Measurements from ENCODE around the gene CHST15. TPM values are rescaled to one million over a fixed set of nuclear protein-coding genes. Genes with fewer than 3 reads are reported as not detected.

CHST15 gene
- total and polyA plus RNA-seq, 2 of the 4 experiments (the other 2 are of a cell fraction), result 0.14 to 0.18 TPM

GRCh38 chr10:123999261-123999660 is 94.1 kb downstream of the CHST15 start:
- H4K8ac ChIP-seq (ENCODE audit: low read depth in 2 of 2, low read length in 2 of 2), result no peak overlapping the region
- H4K91ac ChIP-seq (ENCODE audit: insufficient read depth, low read depth, low read length), result no peak overlapping the region
- H3K56ac ChIP-seq (ENCODE audit: extremely low read depth, insufficient read depth, low read length), result no peak overlapping the region
- H3K27me3 ChIP-seq (ENCODE audit: control insufficient read depth, insufficient read depth, low read length), result no peaks in the 10 kb centered on the region
- dilution Hi-C loops (cut with HindIII; ENCODE audit: low sequenced_read_pairs, unreplicated experiment), result loop anchor here (25.0 kb wide), 1 partner anchor 388 kb away; no protein-coding TSS in a partner anchor
- no peak for TF ChIP-seq MXI1 (IDR thresholded peaks at IDR 0.05; ENCODE audit: borderline replicate concordance, low read depth, low read length)
- no peak for TF ChIP-seq SMC3 (IDR thresholded peaks at IDR 0.05; ENCODE audit: low read depth, low read length)
- TF ChIP-seq RCOR1 (IDR thresholded peaks at IDR 0.05; ENCODE audit: insufficient replicate concordance, low read length), result no peak
- TF ChIP-seq RAD21 (IDR thresholded peaks at IDR 0.05; ENCODE audit: low read length), result no peak
- no peak for TF ChIP-seq RFX5 (IDR thresholded peaks at IDR 0.05; ENCODE audit: low read depth, low read length)
- no peak for TF ChIP-seq CHD1 (IDR thresholded peaks at IDR 0.05; ENCODE audit: low read depth, low read length)
- no peak for TF ChIP-seq MAFK (IDR thresholded peaks at IDR 0.05; ENCODE audit: low read depth, low read length)
- TF ChIP-seq FOS (IDR thresholded peaks at IDR 0.05; ENCODE audit: low read depth, low read length), result no peak
- no peak for TF ChIP-seq POLR2A (IDR thresholded peaks at IDR 0.05; ENCODE audit: low read depth, low read length)
- no peak for TF ChIP-seq CEBPB (IDR thresholded peaks at IDR 0.05; ENCODE audit: low read depth, low read length)
- TF ChIP-seq, protein P1, sequence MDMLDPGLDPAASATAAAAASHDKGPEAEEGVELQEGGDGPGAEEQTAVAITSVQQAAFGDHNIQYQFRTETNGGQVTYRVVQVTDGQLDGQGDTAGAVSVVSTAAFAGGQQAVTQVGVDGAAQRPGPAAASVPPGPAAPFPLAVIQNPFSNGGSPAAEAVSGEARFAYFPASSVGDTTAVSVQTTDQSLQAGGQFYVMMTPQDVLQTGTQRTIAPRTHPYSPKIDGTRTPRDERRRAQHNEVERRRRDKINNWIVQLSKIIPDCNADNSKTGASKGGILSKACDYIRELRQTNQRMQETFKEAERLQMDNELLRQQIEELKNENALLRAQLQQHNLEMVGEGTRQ (IDR thresholded peaks at IDR 0.05; ENCODE audit: low read depth, low read length), result no peak
- no peak for TF ChIP-seq CTCF (conservative IDR thresholded peaks at IDR 0.05; ENCODE audit: low read depth, low read length)
- TF ChIP-seq NFE2L2 (IDR thresholded peaks at IDR 0.05; ENCODE audit: low read depth, low read length), result no peak
- TF ChIP-seq ELK1 (IDR thresholded peaks at IDR 0.05; ENCODE audit: borderline replicate concordance, low read depth, low read length), result no peak
- no peak for TF ChIP-seq MAZ (IDR thresholded peaks at IDR 0.05; ENCODE audit: borderline replicate concordance, low read depth, low read length)
- H2BK5ac ChIP-seq (ENCODE audit: low read depth, low read length, poor library complexity, severe bottlenecking), result no peak overlapping the region
- H3K79me1 ChIP-seq (ENCODE audit: low read depth in 1 of 2, low read length in 2 of 2), result no peaks in the 10 kb centered on the region
- H3K36me3 ChIP-seq (ENCODE audit: control insufficient read depth, insufficient read depth, low read length), result no peaks in the 10 kb centered on the region
- no peak overlapping the region for H3K14ac ChIP-seq (replicated peaks; ENCODE audit: low read depth, low read length)
- H3K4me2 ChIP-seq (ENCODE audit: low read depth, low read length), result no peak overlapping the region
- peaks cover 3% of the 10 kb centered on the region; the same call in 1 of the 2 replicates for H3K4me1 ChIP-seq (ENCODE audit: control insufficient read depth, insufficient read depth, low read length)
- no TSS peak for BruUV-seq (replicated peaks)
- ChIA-PET POLR2A (ENCODE audit: unreplicated experiment) (no interaction called here), CTCF (no interaction called here)
- H2AK9ac ChIP-seq (replicated peaks; ENCODE audit: low read depth, low read length, poor library complexity), result no peak overlapping the region
- intact Hi-C loops (cut with micrococcal nuclease), result no loop called here
- H4K20me1 ChIP-seq (ENCODE audit: insufficient read depth, low read length), result no peaks in the 10 kb centered on the region
- no peak overlapping the region for H2AK5ac ChIP-seq (ENCODE audit: low read depth, low read length)
- ATAC-seq (ENCODE audit: low read depth) (no peak), DNase-seq (no peak)
- H3K23ac ChIP-seq (ENCODE audit: low read depth, low read length), result no peak overlapping the region
- H2AFZ ChIP-seq (replicated peaks; ENCODE audit: low read length, poor library complexity), result no peak overlapping the region
- H2BK20ac ChIP-seq (ENCODE audit: low read depth, low read length), result no peak overlapping the region
- no peak overlapping the region for H3K27ac ChIP-seq (ENCODE audit: insufficient read depth, low read length)
- H4K5ac ChIP-seq (ENCODE audit: low read depth, low read length), result no peak overlapping the region
- H2BK120ac ChIP-seq (ENCODE audit: low read depth, low read length), result no peak overlapping the region
- no peak overlapping the region for H2BK15ac ChIP-seq (ENCODE audit: low read depth, low read length)
- WGBS, 2 experiments (ENCODE audit: extremely low coverage in 2 of 2, insufficient read length in 1 of 2), result no CpG with 5 or more reads among the region's 5 CpGs
- H3K9me1 ChIP-seq (ENCODE audit: insufficient read depth, low read length), result no peaks in the 10 kb centered on the region
- no peak overlapping the region for H3K18ac ChIP-seq (ENCODE audit: low read depth, low read length)
- in situ Hi-C loops (cut with MboI; ENCODE audit: low sequenced_read_pairs), result no loop called here
- H3K4me3 ChIP-seq (ENCODE audit: insufficient read depth, low read depth, low read length), result no peak overlapping the region
- no peak overlapping the region for H3K4ac ChIP-seq (ENCODE audit: low read depth, low read length)
- H3K9ac ChIP-seq (ENCODE audit: low read depth, low read length), result no peak overlapping the region
- H3K9me3 ChIP-seq (ENCODE audit: control insufficient read depth, insufficient read depth, low read length), result no peaks in the 10 kb centered on the region

Data from IMR-90 (cell line).